H1 (cell line): Measurements from ENCODE around the gene STARD8. TPM values are rescaled to one million over a fixed set of nuclear protein-coding genes. Genes with fewer than 3 reads are reported as not detected.

Source experiments
- CTCF ChIA-PET: fragments of 300-600 bp; sonication (Branson Sonifier 250); formaldehyde crosslinking; loops from one replicate; lab custom pipeline; 2021; ENCODE audit not compliant: partially characterized antibody; lab: Charles Lee
- POLR2A ChIA-PET: fragments of 300-600 bp; sonication (Branson Sonifier 250); formaldehyde crosslinking; loops from one replicate; lab custom pipeline; 2021; ENCODE audit warnings: inconsistent platforms; ENCODE audit not compliant: partially characterized antibody; lab: Charles Lee
- DNase-seq, 2 experiments: peaks; one replicate each; pipeline versions ENCODE4 v3.0.0 to v3.0.0-alpha.2; 2010 to 2022; ENCODE audit warnings: low spot score in 2 of 2, low read depth in 1 of 2, mixed read lengths in 1 of 2
- FAIRE-seq: peaks from 2 replicates; lab custom pipeline; 2011; peaks lifted over from hg19 to GRCh38; lab: Jason Lieb, UNC
- H2AFZ ChIP-seq: 2 replicates; pipeline ENCODE4 v1.8.1; 2012; ENCODE audit warnings: low read length, inconsistent platforms
- H2AK5ac ChIP-seq: 2 replicates; pipeline ENCODE4 v1.6.1; 2013; ENCODE audit warnings: low read depth, low read length
- H2BK120ac ChIP-seq: replicated peaks from 2 replicates; pipeline ENCODE3; 2013; ENCODE audit warnings: low read depth, low read length, inconsistent platforms
- H2BK12ac ChIP-seq: 2 replicates; pipeline ENCODE4 v1.6.1; 2013; ENCODE audit warnings: low read depth, low read length
- H2BK15ac ChIP-seq: 2 replicates; pipeline ENCODE4 v1.6.1; 2013; ENCODE audit warnings: low read length
- H2BK20ac ChIP-seq: 2 replicates; pipeline ENCODE4 v1.6.1; 2013; ENCODE audit warnings: low read length
- H2BK5ac ChIP-seq: 2 replicates; pipeline ENCODE4 v1.6.1; 2013; ENCODE audit warnings: low read depth, low read length
- H3K14ac ChIP-seq: 2 replicates; pipeline ENCODE4 v1.6.1; 2013; ENCODE audit warnings: inconsistent platforms; ENCODE audit not compliant: insufficient read length
- H3K18ac ChIP-seq: 2 replicates; pipeline ENCODE4 v1.6.1; 2013; ENCODE audit warnings: low read length; ENCODE audit errors: extremely low read depth
- H3K23ac ChIP-seq: 2 replicates; pipeline ENCODE4 v1.6.1; 2013; ENCODE audit warnings: inconsistent platforms; ENCODE audit not compliant: insufficient read length
- H3K23me2 ChIP-seq: 2 replicates; pipeline ENCODE4 v1.6.1; 2013; ENCODE audit warnings: low read depth, low read length
- H3K27ac ChIP-seq: 2 replicates; pipeline ENCODE4 v1.6.1; 2011; ENCODE audit warnings: low read depth, low read length, inconsistent platforms
- H3K27me3 ChIP-seq, 4 experiments: replicated peaks in 1 of 4; 1 replicate in 1 of 4; 2 replicates in 3 of 4; pipeline versions ENCODE4 v1.6.1 to v1.8.1; 2011 to 2013; ENCODE audit warnings: low read length in 3 of 4, mild to moderate bottlenecking in 3 of 4, inconsistent platforms in 2 of 4, mixed read lengths in 2 of 4, moderate library complexity in 1 of 4; ENCODE audit not compliant: control insufficient read depth in 3 of 4, insufficient read depth in 3 of 4; ENCODE audit errors: extremely low read depth in 1 of 4
- H3K36me3 ChIP-seq, 4 experiments: 2 replicates each; pipeline versions ENCODE4 v1.6.1 to v1.8.1; 2011 to 2013; ENCODE audit warnings: mild to moderate bottlenecking in 4 of 4, low read length in 3 of 4, moderate library complexity in 2 of 4, control low read depth in 1 of 4, inconsistent platforms in 1 of 4; ENCODE audit not compliant: insufficient read depth in 4 of 4, control insufficient read depth in 2 of 4
- H3K4ac ChIP-seq: replicated peaks from 2 replicates; pipeline ENCODE3; 2013; ENCODE audit warnings: low read length, low read depth, mixed read lengths, inconsistent platforms; ENCODE audit not compliant: insufficient read length
- H3K4me1 ChIP-seq, 4 experiments: replicated peaks in 1 of 4; 1 replicate in 1 of 4; 2 replicates in 3 of 4; pipeline versions ENCODE4 v1.6.1 to v1.8.1; 2011 to 2013; ENCODE audit warnings: low read length in 3 of 4, inconsistent platforms in 2 of 4, mixed read lengths in 1 of 4; ENCODE audit not compliant: insufficient read depth in 4 of 4, control insufficient read depth in 3 of 4
- H3K4me2 ChIP-seq, 2 experiments: 2 replicates each; pipeline versions ENCODE4 v1.6.1 to v1.8.1; 2011 to 2013; ENCODE audit warnings: low read depth in 2 of 2, low read length in 2 of 2, control low read depth in 1 of 2, inconsistent platforms in 1 of 2, mild to moderate bottlenecking in 1 of 2; ENCODE audit not compliant: insufficient read depth in 1 of 2
- H3K4me3 ChIP-seq, 4 experiments: fragments of 200-600, 300-600 bp in 1 of 4; sonication (generic), shearing (Covaris generic), sonication (Bioruptor Twin) in 1 of 4; 2 replicates each; pipeline versions ENCODE4 v1.5.1 to v1.8.1; 2011 to 2016; ENCODE audit warnings: low read length in 4 of 4, low read depth in 3 of 4, control low read depth in 2 of 4, inconsistent platforms in 2 of 4, mild to moderate bottlenecking in 2 of 4, mixed read lengths in 1 of 4, moderate library complexity in 1 of 4; ENCODE audit not compliant: insufficient read depth in 2 of 4; ENCODE audit errors: extremely low read depth in 1 of 4
- H3K56ac ChIP-seq: replicated peaks from 2 replicates; pipeline ENCODE3; 2013; ENCODE audit warnings: low read depth, mild to moderate bottlenecking, mixed read lengths, low read length, inconsistent platforms; ENCODE audit not compliant: insufficient read length
- H3K79me1 ChIP-seq: 2 replicates; pipeline ENCODE4 v1.6.1; 2013; ENCODE audit warnings: low read depth, low read length, control low read depth
- H3K79me2 ChIP-seq, 2 experiments: 2 replicates each; pipeline versions ENCODE4 v1.6.1 to v1.8.1; 2012 to 2013; ENCODE audit warnings: low read length in 2 of 2, mild to moderate bottlenecking in 2 of 2, inconsistent platforms in 1 of 2; ENCODE audit not compliant: insufficient read depth in 2 of 2, control insufficient read depth in 1 of 2
- H3K9ac ChIP-seq, 4 experiments: replicated peaks in 1 of 4; 1 replicate in 1 of 4; 2 replicates in 3 of 4; pipeline versions ENCODE4 v1.6.1 to v1.8.1; 2011 to 2013; ENCODE audit warnings: low read depth in 3 of 4, low read length in 3 of 4, control low read depth in 2 of 4, mild to moderate bottlenecking in 2 of 4, moderate library complexity in 2 of 4, inconsistent platforms in 1 of 4; ENCODE audit errors: extremely low read depth in 1 of 4
- H3K9me3 ChIP-seq, 2 experiments: 2 replicates each; pipeline versions ENCODE4 v1.6.1 to v1.8.1; 2012 to 2013; ENCODE audit warnings: mild to moderate bottlenecking in 2 of 2, moderate library complexity in 2 of 2, control low read depth in 1 of 2, inconsistent platforms in 1 of 2, low read depth in 1 of 2, low read length in 1 of 2, mixed read lengths in 1 of 2; ENCODE audit not compliant: insufficient read depth in 2 of 2
- H4K20me1 ChIP-seq, 2 experiments: replicated peaks in 1 of 2; 2 replicates each; pipeline versions ENCODE3 to v1.8.1; 2011 to 2013; ENCODE audit warnings: inconsistent platforms in 2 of 2, low read length in 2 of 2, mild to moderate bottlenecking in 1 of 2; ENCODE audit not compliant: insufficient read depth in 2 of 2, control insufficient read depth in 1 of 2
- H4K5ac ChIP-seq: 2 replicates; pipeline ENCODE4 v1.6.1; 2013; ENCODE audit warnings: low read length, low read depth, mixed read lengths, inconsistent platforms; ENCODE audit not compliant: insufficient read length
- H4K8ac ChIP-seq: 2 replicates; pipeline ENCODE4 v1.8.0; 2013; ENCODE audit warnings: mild to moderate bottlenecking, moderate library complexity, low read length, inconsistent platforms; ENCODE audit not compliant: insufficient read depth; ENCODE audit errors: extremely low read depth
- H4K91ac ChIP-seq: replicated peaks from 2 replicates; pipeline ENCODE3; 2013; ENCODE audit warnings: low read length, mixed read lengths, inconsistent platforms; ENCODE audit not compliant: insufficient read length
- BRCA1 ChIP-seq: IDR thresholded peaks from 2 replicates; pipeline ENCODE4 v1.6.1; 2012; ENCODE audit warnings: low read depth, low read length, improper control_type of control experiment
- CHD2 ChIP-seq: IDR thresholded peaks from 2 replicates; pipeline ENCODE4 v1.6.1; 2012; ENCODE audit warnings: low read length, improper control_type of control experiment
- CTCF ChIP-seq, 3 experiments: IDR thresholded peaks; 1 replicate in 2 of 3; 2 replicates in 1 of 3; pipeline versions ENCODE4 v1.5.1 to v1.6.1; 2011; ENCODE audit warnings: low read length in 3 of 3, mild to moderate bottlenecking in 3 of 3, inconsistent platforms in 2 of 3, low read depth in 1 of 3, moderate library complexity in 1 of 3; ENCODE audit not compliant: insufficient read depth in 1 of 3; ENCODE audit errors: control extremely low read depth in 1 of 3
- FOSL1 ChIP-seq: IDR thresholded peaks from 2 replicates; pipeline ENCODE4 v1.6.1; 2011; ENCODE audit warnings: mild to moderate bottlenecking, low read depth, low read length, moderate library complexity; ENCODE audit not compliant: insufficient read depth
- PHF8 ChIP-seq: fragments of 200-600 bp; sonication (generic); conservative IDR thresholded peaks from 2 replicates; pipeline ENCODE4 v1.7.1; 2012; ENCODE audit warnings: low read depth, mild to moderate bottlenecking, inconsistent platforms, low read length, moderate library complexity
- POLR2A ChIP-seq, 2 experiments: IDR thresholded peaks; 1 replicate in 1 of 2; 2 replicates in 1 of 2; pipeline ENCODE4 v1.6.1; 2011; ENCODE audit warnings: low read depth in 2 of 2, low read length in 2 of 2, mild to moderate bottlenecking in 2 of 2; ENCODE audit errors: control extremely low read depth in 1 of 2
- RXRA ChIP-seq: IDR thresholded peaks from 2 replicates; pipeline ENCODE4 v1.6.1; 2011; ENCODE audit warnings: low read depth, mild to moderate bottlenecking, low read length, moderate library complexity; ENCODE audit not compliant: insufficient read depth
- SIX5 ChIP-seq: IDR thresholded peaks from 2 replicates; pipeline ENCODE4 v1.6.1; 2011; ENCODE audit warnings: mild to moderate bottlenecking, low read depth, low read length
- polyA plus RNA-seq, 7 experiments: library from polyadenylated mRNA; depleted of rRNA in 3 of 7; stranded (reverse) in 5 of 7; unstranded in 2 of 7; fragments of >200 nt in 5 of 7; fragments of 200-250 nt in 2 of 7; gene quantifications; 1 replicate in 5 of 7; 2 replicates in 1 of 7; 4 replicates in 1 of 7; pipeline versions ENCODE4 v1.2.1 to v1.2.3, GENCODE V29; 2011 to 2013; ENCODE audit warnings: missing spikeins in 2 of 7, mixed read lengths in 2 of 7
- total RNA-seq: library from RNA; stranded (reverse); fragmentation: NEBNext Ultra II Directional; extraction: Animal tissue kit (Norgen Biotek cat#: 25700); gene quantifications from 2 replicates; pipeline ENCODE4 v1.2.1, GENCODE V29; 2021

STARD8 gene
- total and polyA plus RNA-seq, 2 of the 8 experiments (the other 6 are each of a cell fraction or from before 2014, with no cell fraction given) = 1.8 to 3.8 TPM

GRCh38 chrX:68762766-68763165, 115.3 kb downstream of the STARD8 start:
- Histone ChIP-seq H3K23me2 (no peaks in the 10 kb centered on the region), H2BK15ac (no peak overlapping the region), H3K4me2 (no peak overlapping the region), H2BK5ac (no peak overlapping the region), H3K79me1 (no peaks in the 10 kb centered on the region), H2BK12ac (no peak overlapping the region), H3K18ac (no peak overlapping the region), H4K8ac (no peak overlapping the region), H3K27me3 (no peaks in the 10 kb centered on the region), H2AK5ac (no peak overlapping the region), H3K14ac (no peak overlapping the region), H2AFZ (no peak overlapping the region), H2BK120ac (no peak overlapping the region), H4K5ac (no peak overlapping the region), H3K56ac (no peak overlapping the region), H3K27ac (no peak overlapping the region), H3K4me3 (no peak overlapping the region), H3K79me2 (no peaks in the 10 kb centered on the region), H3K4ac (no peak overlapping the region), H2BK20ac (no peak overlapping the region), H3K36me3 (no peaks in the 10 kb centered on the region), H4K91ac (no peak overlapping the region), H3K4me1 (no peaks in the 10 kb centered on the region), H3K9me3 (no peaks in the 10 kb centered on the region), H4K20me1 (no peaks in the 10 kb centered on the region), H3K9ac (no peak overlapping the region), H3K23ac (no peak overlapping the region)
- FAIRE-seq (no peak), DNase-seq (no peak)
- POLR2A ChIA-PET = no interaction called here
- no peak for TF ChIP-seq CHD2
- no peak for TF ChIP-seq SIX5
- no peak for TF ChIP-seq PHF8
- TF ChIP-seq FOSL1 = no peak
- TF ChIP-seq BRCA1 = no peak
- TF ChIP-seq POLR2A (IDR thresholded peaks at IDR 0.05; ENCODE audit: control extremely low read depth in 1 of 2, low read depth in 2 of 2, low read length in 2 of 2) = no peak
- no peak for TF ChIP-seq CTCF (IDR thresholded peaks at IDR 0.05; ENCODE audit: control extremely low read depth in 1 of 3, insufficient read depth in 1 of 3, low read depth in 1 of 3, low read length in 3 of 3)
- no peak for TF ChIP-seq RXRA
- CTCF ChIA-PET = interaction anchor here (0.6 kb wide), 1 partner anchor 46 kb away, joined by 3 read pairs; no protein-coding TSS in a partner anchor
